OCI-LY3 (cell line): ENCODE data around the gene ANAPC13.

Source experiments
- H2AFZ ChIP-seq: fragments of 200-600, 300-600 bp; shearing (Covaris generic); 2 replicates; pipeline ENCODE4 v1.6.0; 2014; ENCODE audit warnings: antibody characterized with exemption, low read depth, low read length
- H3K27ac ChIP-seq: fragments of 200-600, 300-600 bp; sonication (generic); 2 replicates; pipeline ENCODE4 v1.5.1; 2014; ENCODE audit warnings: mild to moderate bottlenecking, low read length, moderate library complexity, mixed read lengths
- H3K27me3 ChIP-seq: fragments of 200-600, 300-600 bp; sonication (generic); 2 replicates; pipeline ENCODE4 v1.6.1; 2014; ENCODE audit warnings: low read depth, low read length, mixed read lengths
- H3K36me3 ChIP-seq: fragments of 200-600, 300-600 bp; sonication (generic); replicated peaks from 2 replicates; pipeline ENCODE3; 2014; ENCODE audit warnings: low read depth, low read length, mixed read lengths
- H3K4me1 ChIP-seq: fragments of 300-600, 200-600 bp; sonication (generic); 2 replicates; pipeline ENCODE4 v1.6.1; 2014; ENCODE audit warnings: low read length, mixed read lengths
- H3K4me2 ChIP-seq: fragments of 200-600, 300-600 bp; sonication (generic); 2 replicates; pipeline ENCODE4 v1.6.1; 2014; ENCODE audit warnings: low read length, mixed read lengths
- H3K4me3 ChIP-seq: fragments of 300-600, 200-600 bp; sonication (generic); 2 replicates; pipeline ENCODE4 v1.5.1; 2014; ENCODE audit warnings: antibody characterized with exemption, mild to moderate bottlenecking, low read length, moderate library complexity
- H3K79me2 ChIP-seq: fragments of 300-600, 200-600 bp; shearing (Covaris generic); 2 replicates; pipeline ENCODE4 v1.6.1; 2014; ENCODE audit warnings: mild to moderate bottlenecking, low read length, mixed read lengths
- H3K9ac ChIP-seq: fragments of 300-600, 200-600 bp; shearing (Covaris generic); 2 replicates; pipeline ENCODE4 v1.6.0; 2014; ENCODE audit warnings: mild to moderate bottlenecking, low read length, moderate library complexity
- H3K9me3 ChIP-seq: fragments of 200-600, 300-600 bp; shearing (Covaris generic); 2 replicates; pipeline ENCODE4 v1.6.1; 2014; ENCODE audit warnings: low read length, mixed read lengths; ENCODE audit not compliant: insufficient read depth
- H4K20me1 ChIP-seq: fragments of 200-600, 300-600 bp; sonication (generic); 2 replicates; pipeline ENCODE4 v1.6.1; 2016; ENCODE audit warnings: low read length, mixed read lengths; ENCODE audit not compliant: insufficient read depth
- EZH2phosphoT487 ChIP-seq: fragments of 200-600 bp; shearing (Covaris generic); IDR thresholded peaks from 2 replicates; pipeline ENCODE4 v1.6.1; 2018; ENCODE audit warnings: antibody characterized with exemption, mixed run types, low read depth
- TF ChIP-seq, protein P1 (sequence below): fragments of 200-600, 300-600 bp; sonication (generic); IDR thresholded peaks from 2 replicates; pipeline ENCODE4 v1.5.1; 2014; ENCODE audit warnings: antibody characterized with exemption, low read length, low read depth

ANAPC13 gene

DNA sequence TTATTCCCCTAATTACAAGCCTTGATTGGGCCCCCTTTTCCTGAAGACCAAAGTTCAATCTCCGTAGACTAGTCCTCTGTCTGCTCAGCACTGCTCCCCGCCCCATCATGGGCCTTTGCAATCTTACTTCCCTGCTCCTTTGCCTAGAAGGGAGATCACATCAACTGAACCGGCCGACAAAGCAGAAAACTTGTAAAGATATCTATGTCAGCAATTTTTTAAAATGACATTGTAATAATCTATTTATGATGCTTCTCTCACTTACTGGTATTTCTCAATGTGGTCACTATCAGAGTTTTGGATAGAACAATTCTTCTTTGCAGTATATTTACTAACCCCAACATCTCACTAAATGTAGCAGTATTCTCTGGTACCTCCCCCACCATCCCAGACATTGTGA is 17.3 kb downstream of the ANAPC13 start:
- Histone ChIP-seq H3K27ac (no peak overlapping the region), H3K27me3 (no peaks in the 10 kb centered on the region)
- no peak for TF ChIP-seq EZH2phosphoT487
- TF ChIP-seq, protein P1, sequence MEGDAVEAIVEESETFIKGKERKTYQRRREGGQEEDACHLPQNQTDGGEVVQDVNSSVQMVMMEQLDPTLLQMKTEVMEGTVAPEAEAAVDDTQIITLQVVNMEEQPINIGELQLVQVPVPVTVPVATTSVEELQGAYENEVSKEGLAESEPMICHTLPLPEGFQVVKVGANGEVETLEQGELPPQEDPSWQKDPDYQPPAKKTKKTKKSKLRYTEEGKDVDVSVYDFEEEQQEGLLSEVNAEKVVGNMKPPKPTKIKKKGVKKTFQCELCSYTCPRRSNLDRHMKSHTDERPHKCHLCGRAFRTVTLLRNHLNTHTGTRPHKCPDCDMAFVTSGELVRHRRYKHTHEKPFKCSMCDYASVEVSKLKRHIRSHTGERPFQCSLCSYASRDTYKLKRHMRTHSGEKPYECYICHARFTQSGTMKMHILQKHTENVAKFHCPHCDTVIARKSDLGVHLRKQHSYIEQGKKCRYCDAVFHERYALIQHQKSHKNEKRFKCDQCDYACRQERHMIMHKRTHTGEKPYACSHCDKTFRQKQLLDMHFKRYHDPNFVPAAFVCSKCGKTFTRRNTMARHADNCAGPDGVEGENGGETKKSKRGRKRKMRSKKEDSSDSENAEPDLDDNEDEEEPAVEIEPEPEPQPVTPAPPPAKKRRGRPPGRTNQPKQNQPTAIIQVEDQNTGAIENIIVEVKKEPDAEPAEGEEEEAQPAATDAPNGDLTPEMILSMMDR: no peak

DNA sequence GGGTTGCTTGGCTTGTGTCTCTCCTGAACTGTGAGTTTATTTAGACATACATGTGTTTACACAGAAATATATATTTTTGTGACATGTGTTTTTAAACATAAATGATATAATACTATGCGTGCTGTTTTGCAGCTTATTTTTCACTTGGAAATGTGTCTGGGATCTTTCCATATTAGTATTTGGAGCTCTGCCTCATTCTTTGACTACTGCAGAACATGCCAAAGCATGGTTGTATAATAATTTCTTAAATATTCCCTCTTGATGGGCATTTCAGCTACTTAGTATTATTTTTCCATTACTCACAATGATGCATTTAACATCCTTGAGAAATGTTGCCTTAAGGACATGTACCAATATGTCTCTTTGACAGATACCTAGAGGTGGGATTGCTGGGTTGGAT is 19.5 kb downstream of the ANAPC13 start:
- Histone ChIP-seq H3K4me1 (no peaks in the 10 kb centered on the region), H3K4me2 (no peak overlapping the region), H3K9me3 (no peaks in the 10 kb centered on the region), H3K27ac (no peak overlapping the region), H2AFZ (no peak overlapping the region), H4K20me1 (no peaks in the 10 kb centered on the region), H3K9ac (no peak overlapping the region), H3K27me3 (0 out of 2 replicates have a peak, but pooled peaks cover 7% of the 10 kb centered on the region), H3K36me3 (no peaks in the 10 kb centered on the region), H3K4me3 (no peak overlapping the region), H3K79me2 (no peaks in the 10 kb centered on the region)
- TF ChIP-seq, protein P1: no peak
- TF ChIP-seq EZH2phosphoT487: no peak

More for the DNA sequence above, 17.3 kb downstream of the ANAPC13 start:
- H3K4me3 ChIP-seq: no peak overlapping the region
- no peak overlapping the region for H3K9ac ChIP-seq
- no peak overlapping the region for H3K4me2 ChIP-seq
- H3K4me1 ChIP-seq: no peaks in the 10 kb centered on the region
- H3K9me3 ChIP-seq: no peaks in the 10 kb centered on the region
- no peaks in the 10 kb centered on the region for H3K36me3 ChIP-seq
- no peaks in the 10 kb centered on the region for H4K20me1 ChIP-seq
- H3K79me2 ChIP-seq: no peaks in the 10 kb centered on the region
- no peak overlapping the region for H2AFZ ChIP-seq

DNA sequence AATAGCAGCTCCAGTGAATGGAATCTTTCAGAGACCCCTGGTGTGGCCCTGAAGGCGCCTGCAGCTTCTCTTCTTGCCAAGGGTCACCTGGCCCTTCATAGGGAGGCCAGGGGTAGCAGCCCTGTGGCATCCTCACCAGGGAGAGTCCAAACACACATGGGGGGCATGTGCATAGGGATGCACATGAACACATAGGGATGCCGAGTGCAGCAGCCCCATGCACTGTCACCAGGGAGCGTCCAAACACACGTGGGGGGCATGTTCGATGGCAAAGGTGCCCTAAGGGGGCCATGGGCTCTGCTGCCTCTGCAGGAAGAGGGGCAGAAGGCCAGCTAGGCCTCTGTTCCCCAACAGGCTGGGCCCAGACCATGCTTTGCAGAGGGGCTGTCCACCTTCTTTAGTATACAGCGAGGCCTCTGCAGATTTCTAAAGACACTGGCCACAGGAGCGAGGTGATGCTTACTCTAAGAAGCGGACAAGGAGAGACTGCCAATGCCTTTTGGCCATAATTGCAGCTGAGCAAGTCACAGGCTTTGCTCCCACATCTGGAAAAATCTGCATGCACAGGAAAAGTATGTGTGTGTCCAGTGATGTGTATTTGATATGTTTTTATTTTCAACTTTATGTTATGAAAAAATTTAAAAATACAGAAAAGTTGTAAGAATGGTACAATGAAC is 21.0 kb downstream of the ANAPC13 start:
- Histone ChIP-seq H3K4me2 (no peak overlapping the region), H4K20me1 (no peaks in the 10 kb centered on the region), H3K27ac (no peak overlapping the region), H3K79me2 (no peaks in the 10 kb centered on the region), H3K4me1 (no peaks in the 10 kb centered on the region), H3K27me3 (peaks cover 11% of the 10 kb centered on the region; the same call in 1 of the 2 replicates), H3K4me3 (no peak overlapping the region), H3K36me3 (no peaks in the 10 kb centered on the region), H3K9me3 (no peaks in the 10 kb centered on the region), H3K9ac (no peak overlapping the region), H2AFZ (no peak overlapping the region)
- TF ChIP-seq EZH2phosphoT487: no peak
- TF ChIP-seq, protein P1: no peak

DNA sequence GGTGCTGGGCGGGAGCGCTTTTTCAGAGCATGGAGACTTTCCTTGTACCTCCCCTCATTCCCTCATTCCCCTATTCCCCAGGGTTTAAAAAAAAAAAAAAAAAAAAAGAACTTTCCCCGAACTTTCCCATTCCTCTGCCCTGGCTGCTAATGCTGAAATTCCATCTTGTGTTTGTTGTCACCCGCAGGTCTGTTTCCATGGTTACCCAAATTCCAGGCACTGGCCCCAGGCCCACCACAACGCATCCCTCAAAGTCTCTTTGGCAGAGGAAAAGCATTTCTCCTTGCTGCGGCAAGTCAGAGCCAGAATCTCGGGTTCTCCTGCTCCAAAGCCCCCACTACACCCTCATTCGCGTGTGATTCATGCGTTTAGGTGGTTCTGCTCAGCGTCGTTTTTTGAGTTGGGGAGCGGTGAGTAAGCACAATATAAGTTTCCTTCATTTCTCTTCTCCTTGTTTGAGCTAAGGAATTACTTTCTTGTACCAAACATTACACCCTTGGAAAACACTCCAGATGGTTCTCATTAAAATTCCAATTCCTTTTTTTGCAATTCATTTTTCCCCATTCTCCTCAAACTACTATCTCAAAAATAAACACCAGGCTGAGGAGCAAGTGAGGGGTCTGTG is 21.6 kb downstream of the ANAPC13 start:
- Histone ChIP-seq H3K9me3 (no peaks in the 10 kb centered on the region), H3K4me3 (no peak overlapping the region), H3K9ac (no peak overlapping the region), H3K27ac (no peak overlapping the region), H3K27me3 (peaks cover 11% of the 10 kb centered on the region; the same call in 1 of the 2 replicates), H4K20me1 (no peaks in the 10 kb centered on the region), H2AFZ (no peak overlapping the region), H3K36me3 (no peaks in the 10 kb centered on the region), H3K4me1 (no peaks in the 10 kb centered on the region), H3K4me2 (no peak overlapping the region), H3K79me2 (no peaks in the 10 kb centered on the region)
- no peak for TF ChIP-seq EZH2phosphoT487
- TF ChIP-seq, protein P1: no peak
